ENCODE results near the gene COMT.
A peak's percentile ranks its signal among the peaks of the same experiment; 100 is the strongest.

Gene COMT

DNA sequence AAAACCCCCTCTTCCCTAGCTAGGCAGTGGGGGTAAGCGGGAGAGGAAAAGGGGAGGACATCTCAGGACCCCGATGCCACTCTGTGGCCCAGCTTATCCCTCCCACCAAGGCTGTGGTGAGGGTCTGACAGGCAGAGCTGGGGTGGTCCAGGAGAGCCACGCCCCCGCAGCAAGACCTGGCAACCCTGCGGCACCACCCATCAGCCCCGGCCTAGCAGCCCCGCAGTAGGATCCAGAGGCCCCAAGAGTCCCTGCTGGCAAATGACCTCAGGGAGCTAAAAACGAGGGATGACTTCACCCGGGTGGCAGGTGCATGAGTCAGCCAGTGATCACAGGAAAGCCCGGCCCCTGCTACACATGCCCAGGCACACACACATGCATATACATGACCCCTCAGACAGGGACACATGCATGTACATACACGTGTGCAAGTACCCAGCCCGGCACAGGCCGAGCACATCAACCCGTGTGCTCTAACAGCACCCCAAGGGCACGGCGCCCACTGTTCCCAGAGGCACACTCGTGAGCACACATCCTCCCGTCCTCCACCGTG, 42.7 kb downstream of the COMT start:
- H3K4me1 Mint-ChIP-seq (ENCODE audit: low read depth): peaks cover 3% of the 10 kb centered on the region
- no peaks in the 10 kb centered on the region for H3K9me3 Mint-ChIP-seq (ENCODE audit: low read depth)
- no peaks in the 10 kb centered on the region for H3K27me3 Mint-ChIP-seq
- no peaks in the 10 kb centered on the region for H3K36me3 Mint-ChIP-seq
- no peak overlapping the region for H3K27ac Mint-ChIP-seq
- no peak overlapping the region for H3K4me3 Mint-ChIP-seq

DNA sequence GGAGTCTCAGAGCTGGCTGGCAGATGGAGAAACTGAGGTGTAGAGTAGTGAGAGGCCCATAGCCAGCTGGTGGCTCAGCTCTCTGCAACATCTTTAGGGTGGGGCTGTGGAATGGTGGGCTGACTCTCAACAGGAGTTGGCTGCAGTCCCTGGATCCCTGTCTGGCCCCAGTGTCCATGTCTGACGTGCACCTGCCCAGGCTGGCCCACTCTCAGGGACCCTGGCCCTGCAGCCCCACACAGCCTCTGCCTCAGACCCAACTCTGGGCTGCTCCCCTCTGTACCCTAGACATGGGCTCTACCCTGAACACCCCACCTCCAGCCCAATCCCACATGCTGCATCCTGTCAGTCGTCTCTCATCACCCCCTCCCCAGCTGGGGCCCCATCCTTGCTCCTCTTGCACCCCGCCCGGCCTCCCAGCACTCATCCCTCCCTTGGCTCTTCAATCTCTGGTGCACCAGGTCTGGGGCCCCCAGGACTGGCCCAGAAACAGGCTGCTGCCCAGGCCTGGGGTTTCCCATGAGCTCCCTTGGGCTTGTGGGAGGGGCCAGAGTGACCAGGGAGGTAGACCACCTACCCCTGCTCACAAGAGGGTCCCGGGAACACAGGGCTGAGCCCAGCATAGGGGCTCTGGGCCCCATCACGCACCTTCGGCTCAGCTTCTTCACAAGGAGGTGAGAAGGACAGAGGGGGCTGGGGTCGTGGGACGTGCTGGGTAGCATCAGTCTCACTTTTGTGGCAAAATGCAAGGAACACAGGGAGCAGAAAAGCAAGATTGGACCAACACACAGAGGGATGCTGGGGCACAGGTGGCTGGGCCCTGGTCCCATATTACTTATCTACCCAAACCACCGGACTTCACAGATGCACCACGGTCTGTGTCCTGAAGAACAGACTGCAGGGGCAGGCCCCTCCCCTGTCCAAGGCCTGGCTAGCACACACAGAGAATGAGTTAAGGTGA, 43.6 kb downstream of the COMT start:
- no peaks in the 10 kb centered on the region for H3K9me3 Mint-ChIP-seq (ENCODE audit: low read depth)
- no peaks in the 10 kb centered on the region for H3K27me3 Mint-ChIP-seq
- peaks cover 3% of the 10 kb centered on the region for H3K4me1 Mint-ChIP-seq (ENCODE audit: low read depth)
- H3K27ac Mint-ChIP-seq: no peak overlapping the region
- no peaks in the 10 kb centered on the region for H3K36me3 Mint-ChIP-seq
- H3K4me3 Mint-ChIP-seq: peak overlapping the region; percentile 15

GRCh38 chr22:19986011-19986409, 44.4 kb downstream of the COMT start:
- Mint-ChIP-seq H3K36me3 (no peaks in the 10 kb centered on the region), H3K4me3 (peak overlapping the region; percentile 27), H3K4me1 (ENCODE audit: low read depth) (peaks cover 3% of the 10 kb centered on the region), H3K27ac (no peak overlapping the region), H3K27me3 (no peaks in the 10 kb centered on the region), H3K9me3 (ENCODE audit: low read depth) (no peaks in the 10 kb centered on the region)

GRCh38 chr22:19986410-19987341, 45.1 kb downstream of the COMT start:
- Mint-ChIP-seq H3K27me3 (no peaks in the 10 kb centered on the region), H3K36me3 (no peaks in the 10 kb centered on the region), H3K4me3 (peak overlapping the region; percentile 27), H3K4me1 (ENCODE audit: low read depth) (peaks cover 3% of the 10 kb centered on the region), H3K27ac (no peak overlapping the region), H3K9me3 (ENCODE audit: low read depth) (no peaks in the 10 kb centered on the region)

DNA sequence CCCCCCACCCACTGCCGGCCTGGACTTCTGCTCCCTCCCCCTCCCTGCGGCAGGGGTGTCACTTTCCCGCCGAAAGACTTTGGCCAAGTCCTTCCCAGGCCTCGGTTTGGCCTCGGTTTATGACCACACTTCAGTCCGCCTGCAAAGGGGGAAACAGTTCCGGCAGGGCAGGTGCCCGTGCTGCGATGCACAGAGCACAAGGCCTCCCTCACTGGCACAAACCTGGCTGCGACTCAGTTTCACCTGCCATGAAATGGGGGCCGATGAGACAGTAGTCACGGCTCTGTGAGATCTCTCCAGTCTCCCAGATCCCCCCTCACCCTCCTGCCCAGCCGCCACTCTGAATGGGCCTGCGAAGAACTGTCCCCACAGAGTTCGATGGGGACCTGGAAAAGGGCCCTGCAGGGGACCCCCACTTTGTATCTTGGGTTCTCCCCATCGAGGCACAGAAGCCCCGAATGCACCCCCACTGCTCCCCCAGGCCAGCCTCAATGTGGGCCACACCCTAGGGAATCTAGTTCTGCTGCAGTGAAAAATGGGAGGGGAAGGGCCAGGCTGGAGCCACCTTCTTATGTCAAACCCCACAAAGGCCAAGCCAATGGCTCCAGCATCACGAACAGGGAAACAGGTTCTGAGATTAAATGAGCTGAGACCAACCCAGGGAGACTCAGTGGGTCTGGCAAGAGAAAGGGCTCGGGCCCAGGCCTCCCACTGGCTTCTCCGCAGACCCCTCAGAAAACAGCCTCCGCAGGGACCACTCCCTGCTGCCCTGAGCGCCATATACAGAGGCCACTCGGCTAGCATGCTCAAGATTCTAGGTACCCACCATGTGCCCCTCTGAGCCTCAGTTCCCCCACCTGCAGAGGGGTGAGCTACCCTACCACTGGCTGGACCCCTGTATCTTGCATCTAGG, 46.1 kb downstream of the COMT start:
- H3K9me3 Mint-ChIP-seq (ENCODE audit: low read depth): no peaks in the 10 kb centered on the region
- H3K4me3 Mint-ChIP-seq: peak overlapping the region; percentile 47
- H3K36me3 Mint-ChIP-seq: no peaks in the 10 kb centered on the region
- H3K27ac Mint-ChIP-seq: no peak overlapping the region
- no peaks in the 10 kb centered on the region for H3K27me3 Mint-ChIP-seq
- peaks cover 3% of the 10 kb centered on the region for H3K4me1 Mint-ChIP-seq (ENCODE audit: low read depth)

- H3K27me3 Mint-ChIP-seq: no peaks in the 10 kb centered on the region
These were observed 46.8 kb downstream of the COMT start for GRCh38 chr22:19988331-19988808.

DNA sequence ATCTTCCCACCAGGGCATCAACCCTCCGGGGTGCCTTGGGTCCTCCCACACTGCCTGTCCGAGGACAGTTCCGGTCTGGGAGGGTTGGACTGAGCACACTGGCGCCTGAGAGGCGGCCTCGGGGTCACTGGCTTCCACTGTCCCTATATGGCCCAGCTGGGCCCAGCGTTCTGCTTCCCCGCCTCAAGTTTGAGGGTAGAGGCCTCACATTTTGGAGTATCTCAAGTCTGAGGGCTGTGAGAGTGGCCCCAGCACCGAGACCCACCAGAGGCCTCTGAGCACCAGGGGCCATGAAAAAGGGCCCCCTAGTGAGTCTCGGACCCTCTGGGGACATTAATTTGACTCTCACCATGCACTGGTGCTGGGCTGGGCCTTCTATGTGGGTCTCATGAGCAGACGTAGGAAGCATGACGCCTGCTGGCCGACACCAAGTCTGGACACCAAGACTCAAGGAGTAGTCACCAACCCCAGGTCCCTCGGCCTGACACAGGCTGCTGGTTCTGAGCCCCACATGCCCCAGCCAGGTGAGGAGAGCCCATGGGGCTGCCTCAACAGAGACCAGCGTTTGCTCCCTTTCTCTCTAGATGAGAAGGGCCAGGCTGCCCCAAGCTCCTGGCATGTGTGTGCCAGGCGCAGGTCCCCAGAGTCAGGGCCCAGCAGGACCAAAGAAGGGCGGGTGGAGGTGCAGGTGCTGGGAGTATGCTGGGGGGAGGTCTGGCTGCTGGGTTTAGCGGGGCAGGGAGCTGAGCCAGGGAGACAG, 47.6 kb downstream of the COMT start:
- H3K4me1 Mint-ChIP-seq (ENCODE audit: low read depth): peaks cover 3% of the 10 kb centered on the region
- H3K4me3 Mint-ChIP-seq: no peak overlapping the region
- no peaks in the 10 kb centered on the region for H3K36me3 Mint-ChIP-seq
- no peaks in the 10 kb centered on the region for H3K9me3 Mint-ChIP-seq (ENCODE audit: low read depth)
- H3K27me3 Mint-ChIP-seq: no peaks in the 10 kb centered on the region
- H3K27ac Mint-ChIP-seq: no peak overlapping the region

More at GRCh38 chr22:19988331-19988808, 46.8 kb downstream of the COMT start:
- Mint-ChIP-seq H3K4me3 (peak overlapping the region; percentile 44), H3K36me3 (no peaks in the 10 kb centered on the region), H3K9me3 (ENCODE audit: low read depth) (no peaks in the 10 kb centered on the region), H3K27ac (no peak overlapping the region), H3K4me1 (ENCODE audit: low read depth) (peaks cover 3% of the 10 kb centered on the region)

DNA sequence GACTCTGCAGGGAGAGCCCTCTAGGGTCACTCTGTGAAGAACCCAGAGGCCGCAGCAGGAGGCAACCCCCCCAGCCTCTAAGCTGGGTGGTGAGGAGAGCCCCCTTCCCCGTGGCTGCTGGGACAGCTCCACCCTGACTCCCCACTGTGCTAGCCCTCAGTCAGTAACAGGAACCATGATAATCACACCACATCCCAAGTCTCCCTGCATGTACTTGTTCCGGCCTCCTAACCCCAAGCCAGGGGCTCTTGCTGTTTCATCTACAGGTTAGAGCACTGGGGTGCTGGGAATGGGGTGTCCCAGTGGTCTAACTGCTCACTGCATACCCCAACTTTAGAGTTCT, 48.1 kb downstream of the COMT start:
- no peaks in the 10 kb centered on the region for H3K9me3 Mint-ChIP-seq (ENCODE audit: low read depth)
- no peaks in the 10 kb centered on the region for H3K27me3 Mint-ChIP-seq
- no peaks in the 10 kb centered on the region for H3K36me3 Mint-ChIP-seq
- peaks cover 3% of the 10 kb centered on the region for H3K4me1 Mint-ChIP-seq (ENCODE audit: low read depth)
- no peak overlapping the region for H3K27ac Mint-ChIP-seq
- no peak overlapping the region for H3K4me3 Mint-ChIP-seq

DNA sequence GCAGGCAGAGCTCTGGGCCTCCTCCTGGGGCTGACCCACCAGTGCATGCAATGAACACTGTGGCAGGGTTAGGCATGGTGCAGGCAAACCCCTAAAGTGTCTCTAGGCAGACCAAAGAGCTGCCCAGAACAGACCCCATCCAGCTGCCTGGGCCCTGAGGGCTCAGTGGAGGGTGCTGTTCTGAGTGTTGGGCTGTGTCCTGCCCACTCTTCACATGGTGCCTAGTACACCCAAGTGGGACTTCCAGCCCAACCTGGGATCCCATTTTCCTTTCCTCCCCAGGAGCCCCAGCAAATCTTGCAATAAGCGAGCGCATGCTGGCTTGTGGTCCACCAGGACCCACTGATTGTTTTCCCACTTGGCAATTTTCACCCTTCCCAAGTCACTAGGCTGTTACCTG, 48.6 kb downstream of the COMT start:
- peaks cover 3% of the 10 kb centered on the region for H3K4me1 Mint-ChIP-seq (ENCODE audit: low read depth)
- no peaks in the 10 kb centered on the region for H3K36me3 Mint-ChIP-seq
- no peaks in the 10 kb centered on the region for H3K27me3 Mint-ChIP-seq
- no peak overlapping the region for H3K4me3 Mint-ChIP-seq
- H3K9me3 Mint-ChIP-seq (ENCODE audit: low read depth): no peaks in the 10 kb centered on the region
- H3K27ac Mint-ChIP-seq: no peak overlapping the region

DNA sequence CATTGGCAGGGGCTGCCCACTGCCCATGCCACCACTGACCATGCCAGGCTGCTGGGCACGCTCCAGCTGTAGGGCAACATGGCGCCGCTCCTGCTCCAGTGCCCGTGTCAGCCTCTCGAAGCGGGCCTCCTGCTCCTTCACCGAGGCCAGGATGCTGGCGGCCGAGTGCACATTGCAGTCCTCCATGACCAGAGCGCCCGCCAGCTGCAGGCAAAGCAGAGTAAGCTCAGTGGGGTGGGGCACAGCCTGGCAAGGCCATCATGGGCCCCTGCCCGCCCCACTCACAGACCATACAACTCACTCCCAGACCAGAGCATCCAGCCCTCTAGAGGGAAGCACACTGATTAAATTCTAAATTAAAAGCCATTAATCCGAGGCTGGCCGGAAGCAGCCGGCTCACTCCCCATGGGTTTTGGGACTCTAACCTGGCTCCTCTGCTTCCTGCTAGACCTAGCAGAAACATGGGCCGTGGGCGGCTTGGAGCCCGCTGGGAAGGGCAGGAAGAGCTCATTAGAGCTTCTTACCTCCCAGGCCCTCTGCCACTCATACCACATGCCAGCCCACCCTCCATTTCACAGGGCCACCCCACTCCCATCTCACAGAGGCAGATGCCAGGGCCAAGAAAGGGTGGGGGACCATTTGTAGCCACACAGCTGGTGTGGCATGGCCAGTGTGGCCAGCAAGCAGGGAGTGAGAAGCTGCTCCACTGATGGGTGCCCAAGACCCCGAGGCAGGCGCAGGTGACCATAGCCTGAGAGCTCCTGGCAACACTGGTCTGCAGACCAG, 49.2 kb downstream of the COMT start:
- peaks cover 3% of the 10 kb centered on the region for H3K4me1 Mint-ChIP-seq (ENCODE audit: low read depth)
- no peaks in the 10 kb centered on the region for H3K36me3 Mint-ChIP-seq
- H3K4me3 Mint-ChIP-seq: no peak overlapping the region
- H3K9me3 Mint-ChIP-seq (ENCODE audit: low read depth): no peaks in the 10 kb centered on the region
- H3K27ac Mint-ChIP-seq: no peak overlapping the region
- H3K27me3 Mint-ChIP-seq: no peaks in the 10 kb centered on the region

- peaks cover 2% of the 10 kb centered on the region for H3K4me1 Mint-ChIP-seq (ENCODE audit: low read depth)
- no peak overlapping the region for H3K27ac Mint-ChIP-seq
- H3K36me3 Mint-ChIP-seq: no peaks in the 10 kb centered on the region
- no peak overlapping the region for H3K4me3 Mint-ChIP-seq
- H3K27me3 Mint-ChIP-seq: no peaks in the 10 kb centered on the region
- H3K9me3 Mint-ChIP-seq (ENCODE audit: low read depth): no peaks in the 10 kb centered on the region
These were observed 49.7 kb downstream of the COMT start for GRCh38 chr22:19991395-19991644.

- Mint-ChIP-seq H3K27me3 (no peaks in the 10 kb centered on the region), H3K4me1 (ENCODE audit: low read depth) (no peaks in the 10 kb centered on the region), H3K9me3 (ENCODE audit: low read depth) (no peaks in the 10 kb centered on the region), H3K36me3 (no peaks in the 10 kb centered on the region), H3K4me3 (no peak overlapping the region), H3K27ac (no peak overlapping the region)
These were observed 50.3 kb downstream of the COMT start for GRCh38 chr22:19991645-19992451.
